GM19238 (cell line): ENCODE data around the gene AMFR.
"Not testable (repeated sequence)": the region's sequence is repeated elsewhere in the genome, so short reads cannot be mapped to it uniquely, and the experiment has no call there.

Experiments
- DNase-seq: peaks from one replicate; pipeline ENCODE4 v3.0.0; 2011; ENCODE audit warnings: low spot score; ENCODE audit not compliant: insufficient read length

Gene AMFR

DNA sequence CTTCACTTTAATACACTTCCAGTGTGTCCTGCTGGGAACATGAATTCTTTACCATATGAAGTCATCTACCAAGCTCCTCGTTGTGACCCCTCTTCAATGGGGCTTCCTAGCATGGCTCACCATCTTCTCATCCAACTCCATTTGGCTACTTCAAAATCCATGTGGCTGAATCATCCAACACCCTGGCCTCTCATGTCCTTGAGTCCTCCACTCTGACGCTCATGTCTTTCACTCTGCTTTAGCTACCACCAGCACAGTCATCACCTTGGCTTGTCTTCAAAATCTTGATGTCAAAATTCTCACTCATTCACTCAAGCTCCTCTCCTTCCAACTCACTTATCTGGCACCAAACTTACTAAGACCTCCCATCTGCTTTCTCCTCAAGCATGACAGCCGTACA lies 35.8 kb downstream of the AMFR start:
- DNase-seq = no peak

DNA sequence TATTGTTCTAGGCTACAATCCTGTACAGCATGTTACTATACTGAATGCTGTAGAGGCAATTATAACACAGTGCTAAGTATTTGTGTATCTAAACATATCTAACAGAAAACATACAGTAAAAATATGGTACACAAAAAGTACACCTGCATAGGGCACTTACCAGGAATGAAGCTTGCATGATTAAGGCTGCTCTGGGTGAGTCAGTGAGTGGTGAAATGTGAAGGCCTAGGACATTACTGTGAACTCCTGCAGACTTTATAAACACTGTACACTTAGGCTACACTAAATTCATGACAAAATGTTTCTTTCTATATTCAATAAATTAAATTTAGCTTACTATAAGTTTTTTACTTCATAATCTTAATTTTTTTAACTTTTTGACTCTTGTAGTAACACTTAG lies 37.1 kb downstream of the AMFR start:
- no peak for DNase-seq

DNA sequence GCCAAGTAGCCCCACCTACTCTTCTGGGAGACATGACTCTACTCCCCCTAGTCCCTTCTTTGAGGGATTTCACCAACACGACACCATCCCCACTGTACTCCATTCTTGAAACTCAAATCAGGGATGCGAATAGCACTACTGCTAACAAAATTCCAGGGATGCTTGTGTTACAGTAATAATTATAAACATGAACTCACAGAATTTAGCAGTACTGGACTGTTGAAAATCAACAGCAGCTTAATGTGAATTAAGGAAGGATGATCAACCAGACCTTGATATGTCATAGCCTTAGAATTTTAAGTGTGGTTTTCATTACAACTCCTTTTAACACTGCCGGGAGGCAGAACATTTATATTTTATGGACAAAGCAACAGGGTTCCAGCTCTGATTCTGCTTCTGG lies 37.9 kb downstream of the AMFR start:
- DNase-seq = no peak

DNA sequence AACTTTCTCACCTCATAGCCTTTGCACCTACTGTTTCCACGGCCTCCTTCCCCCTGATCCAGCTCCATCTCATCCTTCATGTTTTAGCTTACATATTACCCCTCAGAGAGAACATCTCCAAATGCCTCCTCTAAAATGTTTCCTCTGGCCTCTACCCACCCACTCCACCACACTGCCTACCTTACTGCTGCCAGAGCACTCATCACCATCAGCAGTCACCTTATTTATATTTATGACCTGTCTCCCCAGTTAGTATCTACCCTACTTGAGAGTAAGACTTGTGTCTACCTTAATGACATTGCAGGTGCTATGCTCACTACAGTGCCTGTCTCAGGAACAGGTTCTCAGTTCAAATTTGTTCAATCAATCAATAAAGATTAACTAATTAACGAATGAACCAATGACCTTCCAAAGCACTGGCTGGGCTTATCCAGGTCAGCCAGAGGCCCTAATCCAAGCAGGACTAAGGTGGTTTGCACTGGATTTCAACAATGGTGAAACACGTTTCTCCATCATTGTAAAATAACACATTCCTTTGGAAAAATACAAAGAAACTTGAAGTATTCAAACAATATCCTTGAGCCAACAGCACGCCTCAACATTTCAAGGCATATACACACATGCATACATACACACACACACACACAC lies 41.1 kb downstream of the AMFR start:
- DNase-seq = no peak

DNA sequence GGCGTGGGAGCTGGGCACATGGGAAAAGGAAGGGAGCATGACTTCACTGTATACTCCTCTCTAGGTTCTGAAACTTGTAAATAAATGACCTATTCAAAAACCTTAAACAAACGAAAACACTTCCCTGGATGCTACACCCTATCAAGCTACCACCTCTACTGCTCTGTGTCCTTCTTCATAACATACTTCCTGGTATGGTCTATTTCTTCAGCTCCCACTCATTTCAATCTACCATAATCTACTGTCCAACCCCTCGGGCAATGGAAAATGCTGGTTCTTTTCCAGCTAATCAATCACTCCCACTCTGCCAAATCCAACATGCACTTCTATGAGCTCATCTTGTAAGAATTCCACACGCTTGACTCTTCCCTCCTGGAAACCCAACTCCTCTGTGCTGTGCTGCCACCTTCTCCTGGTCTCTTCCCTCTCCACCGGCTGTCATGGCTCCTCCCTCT lies 42.4 kb downstream of the AMFR start:
- DNase-seq = no peak

DNA sequence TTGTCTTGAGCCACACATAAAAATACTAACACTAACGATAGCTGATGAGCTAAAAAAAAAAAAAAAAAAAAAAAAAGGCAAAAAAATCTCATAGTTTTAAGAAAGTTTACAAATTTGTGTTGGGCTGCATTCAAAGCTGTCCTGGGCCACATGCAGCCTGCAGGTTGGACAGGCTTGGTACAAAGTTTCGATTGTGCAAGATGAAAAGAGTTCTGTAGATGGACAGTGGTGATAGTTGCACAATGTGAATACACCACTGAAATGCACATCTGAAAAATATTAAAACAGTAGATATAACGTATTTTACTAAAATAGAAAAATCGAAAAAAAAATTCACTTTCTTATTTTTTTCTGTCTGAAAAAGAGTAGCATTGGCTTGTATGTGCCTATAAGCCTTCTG lies 42.9 kb downstream of the AMFR start:
- DNase-seq = no peak

DNA sequence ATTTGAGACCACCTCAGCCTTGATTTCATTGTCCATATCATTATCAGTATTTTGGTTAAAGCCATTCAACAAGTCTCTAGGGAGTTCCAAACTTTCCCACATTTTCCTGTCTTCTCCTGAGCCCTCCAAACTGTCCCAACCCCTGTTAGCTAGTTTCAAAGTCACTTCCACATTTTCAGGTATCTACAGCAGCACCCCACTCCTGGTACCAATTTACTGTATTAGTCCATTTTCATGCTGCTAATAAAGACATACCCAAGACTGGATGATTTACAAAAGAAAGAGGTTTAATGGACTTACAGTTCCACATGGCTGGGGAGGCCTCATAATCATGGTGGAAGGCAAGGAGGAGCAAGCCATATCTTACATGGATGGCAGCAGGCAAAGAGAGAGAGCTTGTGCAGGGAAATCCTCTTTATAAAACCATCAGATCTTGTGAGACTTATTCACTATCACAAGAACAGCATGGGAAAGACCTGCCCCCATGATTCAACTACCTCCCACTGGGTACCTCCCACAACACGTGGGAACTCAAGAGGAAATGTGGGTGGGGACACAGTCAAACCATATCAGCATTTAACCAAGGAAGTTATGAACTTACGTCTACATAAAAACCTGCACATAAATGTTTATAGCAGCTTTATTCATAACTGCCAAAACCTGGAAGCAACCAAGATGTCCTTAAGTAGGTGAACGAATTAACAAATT lies 44.4 kb downstream of the AMFR start:
- DNase-seq = not testable (repeated sequence)

DNA sequence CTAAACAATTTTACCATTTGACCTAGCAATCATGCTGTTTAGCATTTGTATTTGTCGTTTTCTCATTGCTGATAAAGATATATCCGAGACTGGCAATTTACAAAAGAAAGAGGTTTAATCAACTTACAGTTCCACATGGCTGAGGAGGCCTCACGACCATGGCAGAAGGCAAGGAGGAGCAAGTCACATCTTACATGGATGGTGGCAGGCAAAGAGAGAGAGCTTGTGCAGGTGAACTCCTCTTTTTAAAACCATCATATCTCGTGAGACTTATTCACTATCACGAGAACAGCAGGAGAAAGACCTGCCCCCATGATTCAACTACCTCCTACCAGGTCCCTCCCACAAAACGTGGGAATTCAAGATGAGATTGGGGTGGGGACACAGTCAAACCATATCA lies 46.3 kb downstream of the AMFR start:
- DNase-seq = not testable (repeated sequence)

DNA sequence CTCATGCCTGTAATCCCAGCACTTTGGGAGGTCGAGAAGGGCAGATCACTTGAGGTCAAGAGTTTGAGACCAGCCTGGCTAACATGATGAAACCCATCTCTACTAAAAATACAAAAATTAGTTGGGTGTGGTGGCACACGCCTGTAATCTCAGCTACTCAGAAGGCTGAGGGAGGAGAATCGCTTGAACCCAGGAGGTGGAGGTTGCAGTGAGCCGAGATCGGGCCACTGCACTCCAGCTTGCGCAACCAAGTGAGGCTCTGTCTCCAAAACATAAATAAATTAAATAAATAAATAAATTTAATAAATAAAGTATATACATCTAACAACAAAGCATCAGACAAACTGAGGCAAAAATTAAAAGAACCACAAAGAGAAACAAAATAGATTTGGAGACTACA lies 49.6 kb downstream of the AMFR start:
- not testable (repeated sequence) for DNase-seq

DNA sequence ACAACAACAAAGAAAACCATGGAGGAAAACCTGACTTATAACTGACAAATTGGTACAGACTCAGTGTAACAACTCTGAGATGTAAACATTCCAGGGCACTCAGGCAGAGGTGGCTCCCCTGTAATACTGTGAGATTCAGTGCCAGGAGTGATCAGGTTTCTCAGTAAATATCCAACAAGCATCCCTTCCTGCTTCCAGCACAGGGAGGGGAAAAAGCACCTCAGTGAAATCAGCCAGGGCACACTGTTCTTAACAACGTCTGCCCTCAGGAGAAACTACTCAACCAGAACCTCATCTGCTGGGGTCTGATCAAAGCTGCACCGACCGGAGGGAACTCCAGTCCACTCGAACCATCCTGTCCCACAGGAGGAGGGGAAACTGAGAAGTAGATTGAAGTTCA lies 52.3 kb downstream of the AMFR start:
- DNase-seq = no peak

DNA sequence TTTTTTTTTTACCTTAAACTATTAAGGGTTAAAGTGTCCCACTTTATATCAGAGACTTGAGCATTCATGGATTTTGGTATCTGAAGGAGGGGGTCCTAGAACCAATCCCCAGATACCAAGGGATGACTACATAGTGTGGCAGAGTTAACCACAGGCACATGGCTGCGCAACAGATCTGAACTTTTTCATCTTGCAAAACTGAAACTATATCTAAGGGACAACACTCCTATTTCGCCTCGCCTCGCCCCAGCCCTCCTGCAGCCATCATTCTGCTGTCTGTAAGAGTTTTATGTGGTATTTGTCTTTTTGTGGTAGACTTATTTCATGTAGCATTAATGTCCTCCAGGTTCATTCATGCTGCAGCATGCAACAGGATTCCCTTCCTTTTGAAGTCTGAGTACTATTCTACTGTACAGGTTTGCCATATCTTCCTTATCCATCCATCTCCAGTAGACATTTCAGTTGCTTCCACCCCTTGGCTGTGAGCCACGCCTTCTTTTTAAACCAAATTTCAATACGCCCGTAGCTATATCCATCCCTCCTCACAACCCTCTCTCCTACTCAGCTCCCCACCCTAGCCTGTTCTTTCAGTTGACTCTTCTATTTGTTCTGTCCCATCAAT lies 53.2 kb downstream of the AMFR start:
- DNase-seq = no peak

DNA sequence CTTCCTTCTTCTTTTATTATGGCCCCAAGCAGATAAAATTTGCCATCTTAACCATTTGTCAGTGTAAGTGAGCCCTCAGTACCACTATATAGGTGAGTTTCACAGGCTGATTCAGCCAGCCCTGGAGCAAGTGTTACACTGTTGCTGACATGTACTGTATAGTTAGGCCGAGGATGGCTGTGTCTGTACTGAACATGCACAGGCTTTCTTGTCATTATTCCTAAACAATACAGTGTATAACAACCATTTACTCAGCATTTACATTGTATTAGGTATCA lies 53.7 kb downstream of the AMFR start:
- no peak for DNase-seq

DNA sequence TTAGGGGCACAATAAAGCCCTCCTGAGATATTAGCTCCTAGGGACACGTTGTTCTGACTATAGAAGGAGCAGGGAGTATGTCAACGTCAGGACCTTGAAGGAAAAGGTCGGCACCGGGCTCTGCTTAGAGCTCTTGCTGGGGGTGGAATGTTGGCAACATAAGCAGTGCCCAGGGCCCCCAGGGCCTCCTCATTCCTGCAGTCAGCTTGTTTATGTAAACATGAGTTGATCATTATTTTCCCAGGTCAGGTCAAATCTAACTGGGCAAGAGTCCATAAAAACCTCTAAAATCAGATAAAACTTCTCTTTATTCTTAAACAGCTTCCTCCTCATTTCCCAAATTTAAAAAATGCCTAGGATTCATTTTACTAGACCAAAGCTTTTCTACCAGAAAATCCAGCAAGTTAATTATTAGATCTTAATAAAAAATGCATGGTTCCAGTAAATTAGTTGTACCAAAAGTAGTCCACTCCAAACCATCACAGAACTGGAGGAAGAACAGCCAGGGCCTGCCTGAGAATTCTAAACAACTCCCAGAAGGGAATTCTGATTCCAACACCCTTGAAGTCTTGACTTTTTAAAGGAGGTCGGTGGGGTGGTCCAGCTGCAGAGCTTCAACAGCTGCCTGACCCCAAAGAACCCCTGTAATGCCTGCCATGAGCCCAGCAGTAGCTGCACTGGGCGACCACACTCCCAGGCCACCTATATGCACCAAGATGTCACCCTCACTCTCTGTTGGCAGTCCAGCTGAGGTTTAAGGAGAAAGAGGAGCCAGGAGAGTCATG lies 54.3 kb downstream of the AMFR start:
- DNase-seq = no peak

DNA sequence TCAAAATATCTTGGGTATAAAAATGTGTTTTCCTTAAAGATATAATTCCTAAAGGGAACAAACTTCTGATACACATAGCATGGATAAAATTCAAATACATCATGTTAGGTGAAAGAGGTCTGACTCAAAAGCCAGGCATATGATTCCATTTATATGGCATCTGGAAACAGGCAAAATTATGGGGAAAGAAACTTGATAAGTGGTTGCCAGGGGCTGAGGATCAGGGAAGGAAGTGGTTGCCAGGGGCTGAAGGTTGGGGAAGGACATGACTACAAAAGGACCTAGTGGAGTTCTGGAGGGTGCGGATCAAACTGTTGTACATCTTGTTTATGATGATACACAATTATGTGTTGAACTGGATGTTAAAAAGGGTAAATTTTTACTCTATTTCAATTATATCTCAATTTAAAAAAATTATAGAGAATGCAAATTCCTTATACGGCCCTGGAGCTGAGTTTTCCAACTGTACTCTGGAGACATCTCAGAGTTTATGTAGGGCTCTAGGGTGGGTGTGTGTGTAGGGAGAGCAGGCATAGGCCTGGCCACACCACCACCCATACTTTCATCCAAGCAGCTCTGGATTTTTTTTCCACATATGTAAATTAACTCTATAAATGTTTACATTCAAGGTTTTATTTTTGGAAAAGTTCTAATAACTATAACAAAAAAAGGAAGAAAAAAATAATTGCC lies 55.0 kb downstream of the AMFR start:
- DNase-seq = no peak

DNA sequence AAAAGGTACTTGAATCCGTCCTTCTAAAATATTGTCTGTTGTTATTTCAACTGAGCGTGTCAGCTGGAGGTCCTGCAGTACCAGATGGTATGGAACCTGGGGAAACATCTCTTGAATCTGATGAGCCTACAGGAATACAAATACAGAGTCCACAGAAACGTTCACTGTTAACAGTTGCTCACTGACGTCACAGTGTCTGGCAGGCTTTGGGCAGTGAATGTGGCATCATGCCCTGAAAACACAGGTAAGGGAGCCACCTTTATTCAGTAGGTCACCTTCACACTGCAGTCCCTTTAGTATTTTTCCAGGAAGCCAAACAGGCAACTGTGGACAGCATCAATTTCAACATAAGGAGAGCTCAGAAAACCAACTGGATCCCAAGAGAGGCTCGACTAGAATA lies 56.1 kb downstream of the AMFR start:
- DNase-seq = no peak

DNA sequence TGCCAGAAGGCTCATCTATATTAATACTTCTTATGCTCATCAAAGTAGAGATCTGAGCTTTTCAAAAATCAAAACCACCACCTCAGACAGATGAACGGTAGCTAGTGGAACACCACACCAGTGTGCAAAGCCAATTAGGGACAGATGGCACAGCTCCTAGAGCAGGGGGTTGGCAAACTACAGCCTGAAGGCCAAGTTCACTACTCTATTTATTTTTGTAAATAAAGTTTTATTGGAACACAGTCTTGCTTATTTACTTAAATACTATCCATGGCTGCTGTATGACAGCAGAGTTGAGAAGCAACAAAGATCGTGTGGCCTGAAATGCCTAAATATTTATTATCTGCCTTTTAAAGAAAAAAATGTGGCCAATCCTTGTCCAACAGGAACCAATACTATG lies 56.8 kb downstream of the AMFR start:
- DNase-seq = no peak

DNA sequence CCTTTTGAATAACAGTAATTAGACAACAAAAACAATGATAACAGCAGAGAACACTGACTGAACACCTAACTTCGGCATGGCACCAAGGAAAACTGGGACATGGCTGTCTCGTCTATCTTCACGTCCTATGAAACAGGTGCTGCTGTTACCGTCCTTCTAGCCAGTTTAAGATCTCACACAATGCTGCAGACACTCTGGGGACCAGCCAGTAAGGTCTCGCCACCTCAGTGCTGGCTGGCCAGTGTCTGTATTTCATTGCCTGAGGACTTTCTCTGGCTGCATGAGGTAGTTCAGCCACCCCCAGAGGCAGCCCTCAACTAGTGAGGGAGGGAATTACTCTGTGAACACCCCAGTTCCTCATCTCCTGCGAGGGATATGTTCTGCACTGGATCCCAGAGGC lies 57.6 kb downstream of the AMFR start:
- DNase-seq = no peak

DNA sequence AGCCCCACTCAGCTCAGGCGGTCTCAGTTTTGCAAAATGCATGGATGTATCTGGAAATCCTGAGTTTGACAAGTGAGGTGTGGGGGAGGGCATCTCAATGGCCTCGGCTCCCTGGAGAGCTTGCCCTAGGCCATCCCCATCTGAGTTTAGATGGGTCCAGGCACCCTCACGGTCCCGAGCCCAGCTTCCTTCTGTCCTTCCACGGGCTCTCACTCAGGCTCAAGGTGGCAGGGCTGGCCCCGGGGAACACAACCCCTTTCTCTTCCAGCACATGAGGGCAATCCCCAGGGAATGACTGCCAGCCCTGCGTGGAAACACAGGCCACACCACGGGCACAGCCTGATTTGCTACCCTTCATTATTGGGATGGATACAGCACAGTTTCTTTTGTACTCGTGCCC lies 58.4 kb downstream of the AMFR start:
- DNase-seq = no peak

DNA sequence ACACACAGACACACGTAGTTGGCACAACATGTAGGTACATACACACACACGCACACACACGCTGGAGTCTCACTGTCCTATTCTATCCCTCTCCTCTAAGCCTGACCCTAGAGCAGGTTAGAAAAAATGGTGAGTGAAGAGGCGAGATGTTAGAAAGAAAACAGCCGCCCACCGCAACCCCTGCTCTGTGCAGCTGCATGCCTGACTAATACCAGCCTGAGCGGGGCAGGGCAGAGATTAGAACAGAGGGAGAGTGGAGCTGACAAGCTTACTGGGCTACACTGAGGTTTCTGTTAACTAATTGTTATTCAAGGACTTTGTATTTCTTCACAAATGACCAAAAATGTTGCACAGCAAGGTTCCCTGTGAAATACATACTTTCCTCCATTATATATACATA lies 59.8 kb downstream of the AMFR start:
- DNase-seq = no peak

DNA sequence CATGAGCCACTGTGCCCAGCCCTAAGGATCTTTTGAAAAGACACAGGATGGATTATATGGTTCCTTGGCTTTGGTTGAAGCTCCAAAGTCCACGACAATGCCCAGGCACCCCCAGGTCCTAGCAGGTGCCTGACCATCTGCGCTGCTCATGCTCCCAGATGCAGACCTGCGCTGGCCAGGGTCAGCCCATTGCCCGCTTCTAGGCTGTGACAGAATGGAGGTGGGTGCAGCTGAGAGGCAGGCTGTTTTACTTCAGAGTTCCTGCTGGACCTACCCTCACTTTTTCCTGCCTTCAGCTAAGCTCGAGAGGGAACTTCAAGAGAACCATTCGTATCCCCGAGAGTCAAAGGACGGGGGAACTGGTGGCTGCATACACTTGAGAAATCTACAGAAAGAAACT lies 60.5 kb downstream of the AMFR start:
- no peak for DNase-seq

DNA sequence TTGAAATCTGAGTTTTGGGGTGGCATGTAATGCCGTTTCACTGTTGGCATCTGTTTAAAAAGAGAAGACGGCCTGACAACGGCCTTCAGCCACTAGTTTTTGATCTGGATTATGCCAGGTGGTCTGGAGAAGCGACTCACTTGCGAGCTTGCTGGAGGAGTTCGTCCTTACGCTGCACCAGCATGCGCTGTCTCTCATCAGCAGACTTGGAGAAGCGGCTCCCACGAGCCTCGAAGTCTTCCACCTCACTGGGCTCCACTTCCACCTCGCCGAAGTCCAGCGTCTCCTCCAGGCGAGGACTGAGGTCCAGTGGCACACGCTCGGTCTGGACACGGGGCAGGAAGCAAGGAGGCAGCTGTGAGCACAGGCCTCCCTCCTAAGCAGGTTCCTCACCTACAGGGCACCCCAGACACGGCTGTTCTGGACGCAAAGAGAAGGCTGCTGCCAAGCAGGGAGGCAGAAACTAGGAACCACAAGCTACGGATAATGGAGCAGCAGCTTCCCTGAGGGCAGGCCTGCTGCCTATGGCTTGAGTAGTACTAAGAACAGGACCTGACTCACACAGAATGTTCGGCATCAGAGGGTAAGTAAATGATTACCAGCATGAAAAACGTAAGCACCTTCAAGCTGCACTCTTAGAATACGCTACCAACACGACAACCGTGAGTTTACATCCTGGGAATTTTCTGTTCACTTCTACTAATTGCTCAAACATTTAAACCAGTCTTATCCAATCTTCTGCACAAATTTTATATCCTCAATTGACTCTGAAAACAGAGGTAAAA lies 61.4 kb downstream of the AMFR start:
- no peak for DNase-seq
